CD4-positive, alpha-beta T cell treated with Interleukin-6 for 4 hours (primary cell): ENCODE results near the gene DCN.
"Not testable (repeated sequence)": the region's sequence is repeated elsewhere in the genome, so short reads cannot be mapped to it uniquely, and the experiment has no call there.

ENCODE experiments used
- DNase-seq: peaks from one replicate; pipeline ENCODE4 v3.0.0-alpha.2; 2020; ENCODE audit warnings: mixed read lengths

The DCN gene

GRCh38 chr12:91182636-91183455, at the start of gene DCN:
DCN (minus strand) TSS chr12:91182817; CDS start chr12:91178552, 4,265 bp downstream.
- no peak for DNase-seq

- no peak for DNase-seq
Measured at GRCh38 chr12:91230841-91231240, 48.2 kb upstream of the DCN start.

GRCh38 chr12:91226951-91227350, 44.3 kb upstream of the DCN start:
- DNase-seq, result no peak

GRCh38 chr12:91225316-91225715, 42.7 kb upstream of the DCN start:
- DNase-seq, result no peak

GRCh38 chr12:91224401-91224800, 41.8 kb upstream of the DCN start:
- DNase-seq, result no peak

GRCh38 chr12:91222746-91223145, 40.1 kb upstream of the DCN start:
- no peak for DNase-seq

GRCh38 chr12:91219919-91220318, 37.3 kb upstream of the DCN start:
- no peak for DNase-seq

GRCh38 chr12:91219511-91219910, 36.9 kb upstream of the DCN start:
- no peak for DNase-seq

GRCh38 chr12:91216871-91217270, 34.3 kb upstream of the DCN start:
- DNase-seq, result no peak

- DNase-seq, result no peak
Measured at GRCh38 chr12:91215940-91216454, 33.4 kb upstream of the DCN start.

- no peak for DNase-seq
Measured at GRCh38 chr12:91211866-91212265, 29.2 kb upstream of the DCN start.

GRCh38 chr12:91210618-91211017, 28.0 kb upstream of the DCN start:
- no peak for DNase-seq

GRCh38 chr12:91210144-91210543, 27.5 kb upstream of the DCN start:
- no peak for DNase-seq

- not testable (repeated sequence) for DNase-seq
Measured at GRCh38 chr12:91207301-91207700, 24.7 kb upstream of the DCN start.

GRCh38 chr12:91205811-91206210, 23.2 kb upstream of the DCN start:
- no peak for DNase-seq

GRCh38 chr12:91204421-91204820, 21.8 kb upstream of the DCN start:
- DNase-seq, result no peak

- DNase-seq, result no peak
Measured at GRCh38 chr12:91203610-91204009, 21.0 kb upstream of the DCN start.

- no peak for DNase-seq
Measured at GRCh38 chr12:91202390-91202789, 19.8 kb upstream of the DCN start.

- no peak for DNase-seq
Measured at GRCh38 chr12:91196436-91196835, 13.8 kb upstream of the DCN start.

- no peak for DNase-seq
Measured at GRCh38 chr12:91194500-91194899, 11.9 kb upstream of the DCN start.

- no peak for DNase-seq
Measured at GRCh38 chr12:91191513-91192111, 9.0 kb upstream of the DCN start.

GRCh38 chr12:91189516-91189915, 6.9 kb upstream of the DCN start:
- no peak for DNase-seq

- DNase-seq, result no peak
Measured at GRCh38 chr12:91188778-91189177, 6.2 kb upstream of the DCN start.

- DNase-seq, result no peak
Measured at GRCh38 chr12:91186156-91186555, 3.5 kb upstream of the DCN start.
